SK-N-MC (cell line): ENCODE data around the gene AGAP1.

Experiments
- EZH2 ChIP-seq: fragments of 200-600 bp; sonication (generic); IDR thresholded peaks from one replicate; pipeline ENCODE4 v1.6.1; 2017; ENCODE audit warnings: antibody characterized with exemption
- FOXP2 ChIP-seq: optimal IDR thresholded peaks from 2 replicates; pipeline ENCODE3; 2011; ENCODE audit warnings: mild to moderate bottlenecking, moderate library complexity; ENCODE audit not compliant: insufficient read depth; ENCODE audit errors: extremely low read length, control extremely low read depth
- POLR2AphosphoS5 ChIP-seq: IDR thresholded peaks from 2 replicates; pipeline ENCODE4 v1.6.1; 2012; ENCODE audit warnings: mild to moderate bottlenecking, low read depth, low read length, borderline replicate concordance

DNA sequence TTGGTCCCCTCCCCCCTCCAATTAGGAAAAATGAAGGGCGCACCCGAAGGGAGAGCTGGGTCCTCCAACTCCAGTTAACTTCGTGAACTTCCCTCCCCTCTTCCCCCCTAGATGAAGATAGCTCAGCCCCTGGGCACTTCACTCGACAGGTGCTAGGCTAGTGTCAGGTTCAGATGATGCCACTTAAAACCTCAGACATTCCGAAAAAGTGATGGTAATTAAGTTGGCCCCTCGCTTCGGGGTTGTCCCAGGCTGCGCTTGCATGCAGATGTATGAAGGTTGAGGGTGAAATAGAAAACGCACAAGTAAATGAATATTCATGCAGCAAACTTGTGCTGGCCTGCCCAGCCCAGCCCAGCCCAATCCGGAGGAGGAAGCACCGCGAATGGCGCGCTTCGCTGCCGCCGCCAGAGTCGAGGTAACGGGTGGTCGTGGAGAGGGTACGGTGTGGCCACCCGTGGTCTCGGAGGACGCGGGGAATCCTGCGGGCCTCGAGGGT is 677.4 kb downstream of the AGAP1 start:
- TF ChIP-seq POLR2AphosphoS5, result no peak
- TF ChIP-seq EZH2, result no peak
- TF ChIP-seq FOXP2, result no peak
